Loucy (cell line): Measurements from ENCODE around the gene DRAXIN.

Experiments
- H2AFZ ChIP-seq: fragments of 200-600 bp; sonication (generic); 2 replicates; pipeline ENCODE4 v1.6.0; 2016; ENCODE audit warnings: antibody characterized with exemption, mild to moderate bottlenecking, low read length, moderate library complexity
- H3F3A ChIP-seq: fragments of 200-600 bp; 2 replicates; pipeline ENCODE4 v1.6.0; 2016; ENCODE audit warnings: antibody characterized with exemption, low read depth, mild to moderate bottlenecking
- H3K27me3 ChIP-seq: fragments of 200-600 bp; sonication (generic); 2 replicates; pipeline ENCODE4 v1.6.1; 2014; ENCODE audit warnings: low read length, mild to moderate bottlenecking; ENCODE audit not compliant: insufficient read depth, poor library complexity, severe bottlenecking
- H3K36me3 ChIP-seq: fragments of 200-600 bp; sonication (generic); 2 replicates; pipeline ENCODE4 v1.6.1; 2016; ENCODE audit warnings: low read length; ENCODE audit not compliant: insufficient read depth
- H3K4me1 ChIP-seq: fragments of 200-600 bp; sonication (generic); 2 replicates; pipeline ENCODE4 v1.5.1; 2014; ENCODE audit warnings: low read length, mild to moderate bottlenecking; ENCODE audit not compliant: insufficient read depth, poor library complexity, severe bottlenecking
- H3K4me2 ChIP-seq: fragments of 200-600 bp; sonication (generic); 2 replicates; pipeline ENCODE4 v1.6.0; 2014; ENCODE audit warnings: antibody characterized with exemption, low read length, low read depth, mild to moderate bottlenecking; ENCODE audit not compliant: poor library complexity, severe bottlenecking
- H3K4me3 ChIP-seq: fragments of 200-600 bp; sonication (generic); 2 replicates; pipeline ENCODE4 v1.5.1; 2014; ENCODE audit warnings: low read length, mild to moderate bottlenecking, mixed read lengths; ENCODE audit not compliant: poor library complexity, severe bottlenecking
- H3K79me2 ChIP-seq: fragments of 200-600 bp; sonication (generic); 2 replicates; pipeline ENCODE4 v1.6.1; 2014; ENCODE audit warnings: low read length; ENCODE audit not compliant: insufficient read depth
- H3K9ac ChIP-seq: fragments of 200-600 bp; sonication (generic); 2 replicates; pipeline ENCODE4 v1.6.0; 2014; ENCODE audit warnings: mild to moderate bottlenecking, low read depth, low read length, moderate library complexity; ENCODE audit not compliant: poor library complexity, severe bottlenecking
- H3K9me2 ChIP-seq: fragments of 200-600 bp; sonication (generic); replicated peaks from 2 replicates; pipeline ENCODE4 v1.6.1; 2016; ENCODE audit warnings: low read depth, low read length, mixed read lengths
- H3K9me3 ChIP-seq: fragments of 200-600 bp; sonication (generic); 2 replicates; pipeline ENCODE4 v1.6.1; 2014; ENCODE audit warnings: mild to moderate bottlenecking, antibody characterized with exemption, low read length, low read depth; ENCODE audit not compliant: insufficient read depth
- H4K20me1 ChIP-seq: fragments of 200-600 bp; sonication (generic); 2 replicates; pipeline ENCODE4 v1.6.0; 2014; ENCODE audit warnings: antibody characterized with exemption, low read length, mild to moderate bottlenecking; ENCODE audit not compliant: insufficient read depth, poor library complexity, severe bottlenecking
- CTCF ChIP-seq: fragments of 200-600 bp; sonication (generic); conservative IDR thresholded peaks from 2 replicates; pipeline ENCODE4 v1.5.1; 2014; ENCODE audit warnings: mild to moderate bottlenecking, antibody characterized with exemption, low read length
- EZH2phosphoT487 ChIP-seq: fragments of 200-600 bp; IDR thresholded peaks from 2 replicates; pipeline ENCODE4 v1.6.1; 2018; ENCODE audit warnings: antibody characterized with exemption, mild to moderate bottlenecking, moderate library complexity, borderline replicate concordance

DRAXIN gene

GRCh38 chr1:11676386-11677103 lies 15.0 kb upstream of the DRAXIN start:
- Histone ChIP-seq H2AFZ (no peak overlapping the region), H3K36me3 (peaks cover 47% of the 10 kb centered on the region; the same call in 1 of the 2 replicates), H3K4me3 (no peak overlapping the region), H3K4me2 (peak overlapping the region; percentile 49), H3K9me2 (no peaks in the 10 kb centered on the region), H3K4me1 (peaks cover 8% of the 10 kb centered on the region), H3K9ac (no peak overlapping the region), H3K79me2 (peaks cover 52% of the 10 kb centered on the region), H3K9me3 (no peaks in the 10 kb centered on the region), H3K27me3 (no peaks in the 10 kb centered on the region), H3F3A (no peaks in the 10 kb centered on the region), H4K20me1 (peaks cover 11% of the 10 kb centered on the region)
- TF ChIP-seq EZH2phosphoT487: no peak
- TF ChIP-seq CTCF: peak; percentile 39

- Histone ChIP-seq H3K9ac (no peak overlapping the region), H3K4me1 (peaks cover 26% of the 10 kb centered on the region), H3K9me3 (no peaks in the 10 kb centered on the region), H3F3A (no peaks in the 10 kb centered on the region), H3K9me2 (no peaks in the 10 kb centered on the region), H3K27me3 (no peaks in the 10 kb centered on the region), H3K79me2 (peaks cover 67% of the 10 kb centered on the region), H3K36me3 (peaks cover 33% of the 10 kb centered on the region; the same call in 1 of the 2 replicates), H3K4me2 (peak overlapping the region; percentile 49), H2AFZ (no peak overlapping the region), H4K20me1 (peaks cover 11% of the 10 kb centered on the region), H3K4me3 (no peak overlapping the region)
- TF ChIP-seq EZH2phosphoT487 (no peak), CTCF (no peak)
Measured at GRCh38 chr1:11678442-11678841, 13.1 kb upstream of the DRAXIN start.

GRCh38 chr1:11680270-11681070 lies 11.0 kb upstream of the DRAXIN start:
- peaks cover 11% of the 10 kb centered on the region for H4K20me1 ChIP-seq
- peak overlapping the region; percentile 58; the same call in 1 of the 2 replicates for H2AFZ ChIP-seq
- H3K9me2 ChIP-seq: no peaks in the 10 kb centered on the region
- H3K4me3 ChIP-seq: peak overlapping the region; percentile 95
- no peaks in the 10 kb centered on the region for H3F3A ChIP-seq
- peak overlapping the region; percentile 83 for H3K4me2 ChIP-seq
- H3K27me3 ChIP-seq: no peaks in the 10 kb centered on the region
- TF ChIP-seq EZH2phosphoT487 (no peak), CTCF (no peak)
- no peaks in the 10 kb centered on the region for H3K9me3 ChIP-seq
- H3K4me1 ChIP-seq: peaks cover 30% of the 10 kb centered on the region
- peaks cover 77% of the 10 kb centered on the region for H3K79me2 ChIP-seq
- H3K9ac ChIP-seq: peak overlapping the region; percentile 87
- peaks cover 16% of the 10 kb centered on the region; the same call in 1 of the 2 replicates for H3K36me3 ChIP-seq
